Activated naive CD8-positive, alpha-beta T cell treated with anti-CD3 and anti-CD28 coated beads, Interleukin-2, amount 50 U/mL, for 24 hours (primary cell): ENCODE measurements around the gene NID1.

Experiments used
- ATAC-seq: fragments of 150-1000 bp; cut with Tn5 transposase; one replicate; pipeline ENCODE4 v1.10.0; 2021
- DNase-seq: peaks from one replicate; pipeline ENCODE4 v3.0.0; 2021
- H3K27ac Mint-ChIP-seq: one replicate; pipeline ENCODE4 v1.8.0; 2021; ENCODE audit warnings: mild to moderate bottlenecking, mixed read lengths
- H3K27me3 Mint-ChIP-seq: one replicate; pipeline ENCODE4 v1.8.0; 2021; ENCODE audit warnings: mixed read lengths
- H3K36me3 Mint-ChIP-seq: one replicate; pipeline ENCODE4 v1.8.0; 2021; ENCODE audit warnings: low read depth, mixed read lengths
- H3K4me1 Mint-ChIP-seq: one replicate; pipeline ENCODE4 v1.8.0; 2021; ENCODE audit warnings: mixed read lengths
- H3K4me3 Mint-ChIP-seq: one replicate; pipeline ENCODE4 v1.8.0; 2021; ENCODE audit warnings: mild to moderate bottlenecking, moderate library complexity, mixed read lengths
- H3K9me3 Mint-ChIP-seq: one replicate; pipeline ENCODE4 v1.8.0; 2021; ENCODE audit warnings: mixed read lengths

Gene NID1

DNA sequence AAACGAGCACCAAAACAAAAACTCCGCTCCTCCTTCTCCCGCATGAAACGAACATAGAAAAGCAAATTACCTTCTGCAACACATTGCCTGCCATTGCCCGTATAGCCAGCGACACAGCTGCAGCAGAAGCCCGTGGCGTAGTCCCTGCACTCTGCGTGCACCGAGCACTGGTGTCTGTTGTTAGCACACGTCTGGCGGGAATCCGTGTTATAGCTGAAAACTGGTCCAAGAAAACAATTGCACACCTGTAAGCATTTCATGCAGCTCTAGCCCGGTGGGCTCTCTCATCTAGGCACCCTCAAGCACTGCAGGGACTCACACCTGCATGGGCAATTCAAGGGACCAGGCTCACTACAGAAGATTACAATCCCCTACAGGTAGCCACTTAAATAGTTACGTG, 26.9 kb downstream of the NID1 start:
- no peak for ATAC-seq
- Mint-ChIP-seq H3K36me3 (no peaks in the 10 kb centered on the region), H3K27me3 (peaks cover 12% of the 10 kb centered on the region), H3K27ac (no peak overlapping the region), H3K4me1 (no peaks in the 10 kb centered on the region), H3K4me3 (no peak overlapping the region), H3K9me3 (peaks cover 4% of the 10 kb centered on the region)
- no peak for DNase-seq

DNA sequence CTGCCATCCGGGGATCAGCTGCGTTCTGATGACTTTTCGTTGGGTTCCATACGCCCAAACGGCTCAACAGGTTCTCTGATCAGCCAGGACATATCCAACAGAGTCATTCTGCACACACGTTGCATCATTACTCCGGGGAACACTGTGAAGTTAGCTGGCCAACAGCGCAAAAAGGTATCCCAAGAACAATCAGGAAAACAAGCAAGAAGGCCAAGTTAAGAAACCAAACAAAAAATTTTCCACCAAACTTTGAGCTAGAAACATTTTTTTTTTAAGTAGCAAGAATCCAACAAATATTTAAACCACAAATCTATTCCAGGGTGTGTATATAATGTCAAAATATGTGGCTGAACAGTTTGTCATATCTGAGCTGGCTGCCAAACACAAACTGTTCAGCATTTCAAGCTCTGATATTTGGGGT, 29.2 kb downstream of the NID1 start:
- peaks cover 12% of the 10 kb centered on the region for H3K27me3 Mint-ChIP-seq
- ATAC-seq = no peak
- H3K36me3 Mint-ChIP-seq = no peaks in the 10 kb centered on the region
- H3K4me1 Mint-ChIP-seq = no peaks in the 10 kb centered on the region
- H3K4me3 Mint-ChIP-seq = no peak overlapping the region
- peaks cover 4% of the 10 kb centered on the region for H3K9me3 Mint-ChIP-seq
- no peak for DNase-seq
- H3K27ac Mint-ChIP-seq = no peak overlapping the region

DNA sequence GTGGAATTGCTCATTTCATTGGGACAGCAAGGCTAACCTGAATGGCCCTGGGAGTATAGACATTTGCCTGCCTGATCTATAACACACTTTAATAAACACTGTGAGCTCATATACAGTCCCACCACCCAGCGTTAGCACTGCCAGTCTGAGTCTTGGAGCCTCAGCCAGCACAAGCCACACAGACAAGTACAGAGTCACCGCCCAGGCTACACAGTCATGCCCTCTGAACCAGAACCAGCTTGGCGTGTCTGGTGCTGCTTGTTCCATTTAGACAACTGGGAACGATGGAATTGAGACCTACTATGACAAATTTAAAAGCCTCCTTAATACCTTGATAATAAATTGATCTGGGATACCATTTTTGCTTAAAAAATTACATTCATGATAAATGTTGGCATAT, 31.6 kb downstream of the NID1 start:
- Mint-ChIP-seq H3K27me3 (peaks cover 2% of the 10 kb centered on the region), H3K4me3 (no peak overlapping the region), H3K27ac (no peak overlapping the region), H3K9me3 (peaks cover 4% of the 10 kb centered on the region), H3K36me3 (no peaks in the 10 kb centered on the region), H3K4me1 (no peaks in the 10 kb centered on the region)
- ATAC-seq = no peak
- no peak for DNase-seq

DNA sequence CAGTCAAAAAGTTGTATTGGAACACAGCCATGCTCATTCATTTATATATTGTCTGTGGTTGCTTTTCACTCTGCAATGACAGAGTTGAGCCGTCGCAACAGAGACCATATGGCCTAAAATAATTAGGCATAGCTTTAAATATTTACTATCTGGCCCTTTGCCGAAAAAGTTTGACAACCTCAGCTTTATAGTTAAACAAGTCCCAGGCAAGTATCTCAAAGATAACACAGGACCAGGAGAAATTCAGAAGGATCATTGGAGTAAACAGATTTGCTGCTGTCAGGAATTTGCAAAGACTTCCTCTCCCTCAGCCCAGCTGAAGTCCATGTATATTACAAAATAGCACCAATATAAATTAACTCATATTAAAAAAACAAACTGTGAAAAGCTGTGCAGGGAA, 34.4 kb downstream of the NID1 start:
- DNase-seq = no peak
- peaks cover 12% of the 10 kb centered on the region for H3K4me1 Mint-ChIP-seq

DNA sequence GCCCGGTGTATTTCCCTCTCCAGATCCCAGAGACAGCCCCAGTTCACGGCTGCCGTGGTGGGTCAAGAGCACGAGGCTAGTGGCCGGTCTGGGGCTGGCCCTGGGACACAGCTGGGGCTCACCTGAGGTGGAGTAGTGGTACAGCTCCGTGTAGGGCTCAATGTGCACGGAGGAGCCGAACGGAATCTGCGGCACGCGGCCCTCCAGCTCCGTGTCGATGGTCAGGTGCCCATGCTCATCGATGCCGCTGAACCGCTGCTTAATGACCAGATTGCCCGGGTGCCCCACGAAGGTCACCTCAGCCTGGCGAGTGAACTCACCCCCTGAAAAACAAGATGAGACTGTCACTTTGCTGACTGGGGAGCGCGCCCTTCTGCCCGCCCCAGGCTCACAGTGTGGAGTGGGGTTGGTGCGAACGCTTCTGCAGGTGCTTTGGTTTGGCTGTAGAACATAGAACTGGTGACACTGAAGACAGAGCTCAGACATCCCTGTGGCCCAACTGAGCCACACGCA, 35.4 kb downstream of the NID1 start:
- Mint-ChIP-seq H3K27ac (no peak overlapping the region), H3K4me1 (peaks cover 12% of the 10 kb centered on the region), H3K9me3 (no peaks in the 10 kb centered on the region), H3K4me3 (no peak overlapping the region), H3K36me3 (no peaks in the 10 kb centered on the region), H3K27me3 (no peaks in the 10 kb centered on the region)
- no peak for ATAC-seq
- no peak for DNase-seq

More for the DNA sequence above, 34.4 kb downstream of the NID1 start:
- no peak for ATAC-seq
- Mint-ChIP-seq H3K9me3 (peaks cover 4% of the 10 kb centered on the region), H3K36me3 (no peaks in the 10 kb centered on the region), H3K27ac (no peak overlapping the region), H3K27me3 (no peaks in the 10 kb centered on the region), H3K4me3 (no peak overlapping the region)

DNA sequence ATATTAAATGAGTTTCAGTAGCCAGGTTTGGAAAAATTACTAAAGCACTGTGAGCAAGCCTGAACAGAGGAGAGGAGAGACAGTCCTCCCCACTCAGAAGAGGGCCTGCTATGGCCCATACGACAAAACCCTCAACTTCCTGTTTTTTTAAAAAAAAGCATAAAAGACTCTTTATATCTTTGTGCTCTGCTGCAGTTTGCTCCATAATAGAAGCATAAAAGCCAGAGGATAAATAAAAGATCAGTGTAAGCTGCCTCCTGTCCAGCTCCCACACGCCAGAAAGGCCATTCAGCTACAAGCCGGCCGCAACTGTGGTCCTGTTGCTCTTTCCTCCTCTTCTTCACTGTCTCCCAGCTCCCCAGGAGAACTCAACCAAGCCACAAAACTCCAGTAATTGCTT, 37.8 kb downstream of the NID1 start:
- no peak for ATAC-seq
- no peak overlapping the region for H3K4me3 Mint-ChIP-seq
- no peak for DNase-seq
- H3K9me3 Mint-ChIP-seq = no peaks in the 10 kb centered on the region
- H3K4me1 Mint-ChIP-seq = peaks cover 12% of the 10 kb centered on the region
- no peak overlapping the region for H3K27ac Mint-ChIP-seq
- H3K36me3 Mint-ChIP-seq = no peaks in the 10 kb centered on the region
- H3K27me3 Mint-ChIP-seq = no peaks in the 10 kb centered on the region

DNA sequence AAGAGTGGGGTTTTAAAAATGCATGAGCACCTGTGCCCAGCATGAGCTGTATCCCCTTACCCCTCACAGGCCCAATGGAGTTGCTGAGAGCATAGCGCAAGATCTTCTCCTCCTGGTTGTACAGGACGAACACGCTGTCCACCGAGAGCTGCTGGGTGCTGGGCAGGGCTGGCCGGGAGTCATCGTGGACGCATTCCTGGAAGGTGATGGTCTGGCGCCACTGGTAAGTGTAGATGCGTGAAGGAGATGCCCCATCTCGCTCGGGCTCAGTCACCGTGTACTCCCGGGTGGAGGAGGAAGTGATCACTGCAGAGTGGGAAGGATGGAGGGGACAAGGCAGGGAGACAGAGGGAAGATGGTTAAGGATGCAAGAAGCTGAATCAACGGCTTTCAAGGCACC, 39.1 kb downstream of the NID1 start:
- Mint-ChIP-seq H3K4me1 (peaks cover 12% of the 10 kb centered on the region), H3K4me3 (no peak overlapping the region), H3K36me3 (no peaks in the 10 kb centered on the region), H3K27me3 (no peaks in the 10 kb centered on the region), H3K9me3 (no peaks in the 10 kb centered on the region), H3K27ac (no peak overlapping the region)
- no peak for ATAC-seq
- DNase-seq = no peak

DNA sequence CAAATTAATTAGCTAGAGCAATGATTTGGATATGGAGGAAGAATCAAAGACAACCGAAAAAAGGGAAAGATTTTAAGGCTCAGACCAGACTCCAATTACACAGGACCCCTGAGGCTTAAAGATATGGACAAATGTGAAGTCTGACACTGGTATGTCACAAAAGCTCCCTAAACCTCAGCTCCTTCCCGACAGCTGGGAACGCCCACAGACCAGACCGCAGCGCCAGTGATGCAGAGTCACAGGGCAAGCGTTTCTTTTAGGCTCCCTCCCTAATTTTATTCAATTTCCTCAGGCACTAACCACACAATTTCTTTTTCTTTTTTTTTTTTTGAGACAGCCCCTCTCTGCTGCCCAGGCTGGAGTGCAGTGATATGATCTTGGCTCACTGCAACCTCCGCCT, 40.2 kb downstream of the NID1 start:
- Mint-ChIP-seq H3K27me3 (no peaks in the 10 kb centered on the region), H3K27ac (no peak overlapping the region)
- no peak for DNase-seq

DNA sequence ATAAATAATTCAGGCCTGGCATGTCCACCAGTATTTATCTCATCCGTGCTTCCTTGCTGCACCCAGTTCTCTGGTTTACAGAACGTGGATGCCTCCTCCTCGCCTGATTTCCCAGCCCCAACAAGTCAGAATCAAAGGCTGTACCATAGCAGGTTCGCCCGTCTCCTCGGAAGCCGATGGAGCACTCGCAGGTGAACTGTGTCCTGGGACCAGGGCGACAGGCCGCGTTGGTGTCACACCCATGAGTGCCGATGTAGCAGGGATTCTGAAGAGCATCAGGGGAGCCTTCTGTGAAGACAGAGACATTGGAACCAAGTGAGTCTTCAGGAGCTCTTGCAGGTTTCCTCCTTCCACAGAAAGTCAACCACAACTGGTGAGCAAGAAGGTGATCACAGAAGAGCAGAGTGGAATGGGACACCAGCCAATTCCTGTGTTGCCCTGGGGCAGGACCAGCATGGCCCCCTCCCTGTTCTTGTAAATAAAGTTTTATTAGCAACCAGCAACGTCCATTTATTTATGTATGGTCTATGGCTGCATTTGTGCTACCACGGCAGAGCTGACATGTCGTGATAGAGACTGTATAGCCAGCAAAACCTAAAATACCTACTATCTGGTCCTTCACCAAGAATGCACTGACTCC, 40.8 kb downstream of the NID1 start:
- Mint-ChIP-seq H3K36me3 (no peaks in the 10 kb centered on the region), H3K4me1 (peaks cover 12% of the 10 kb centered on the region), H3K4me3 (no peak overlapping the region), H3K27me3 (no peaks in the 10 kb centered on the region), H3K9me3 (no peaks in the 10 kb centered on the region), H3K27ac (no peak overlapping the region)
- DNase-seq (no peak), ATAC-seq (no peak)

More for the DNA sequence above, 40.2 kb downstream of the NID1 start:
- Mint-ChIP-seq H3K9me3 (no peaks in the 10 kb centered on the region), H3K4me1 (peaks cover 12% of the 10 kb centered on the region), H3K36me3 (no peaks in the 10 kb centered on the region), H3K4me3 (no peak overlapping the region)
- no peak for ATAC-seq

DNA sequence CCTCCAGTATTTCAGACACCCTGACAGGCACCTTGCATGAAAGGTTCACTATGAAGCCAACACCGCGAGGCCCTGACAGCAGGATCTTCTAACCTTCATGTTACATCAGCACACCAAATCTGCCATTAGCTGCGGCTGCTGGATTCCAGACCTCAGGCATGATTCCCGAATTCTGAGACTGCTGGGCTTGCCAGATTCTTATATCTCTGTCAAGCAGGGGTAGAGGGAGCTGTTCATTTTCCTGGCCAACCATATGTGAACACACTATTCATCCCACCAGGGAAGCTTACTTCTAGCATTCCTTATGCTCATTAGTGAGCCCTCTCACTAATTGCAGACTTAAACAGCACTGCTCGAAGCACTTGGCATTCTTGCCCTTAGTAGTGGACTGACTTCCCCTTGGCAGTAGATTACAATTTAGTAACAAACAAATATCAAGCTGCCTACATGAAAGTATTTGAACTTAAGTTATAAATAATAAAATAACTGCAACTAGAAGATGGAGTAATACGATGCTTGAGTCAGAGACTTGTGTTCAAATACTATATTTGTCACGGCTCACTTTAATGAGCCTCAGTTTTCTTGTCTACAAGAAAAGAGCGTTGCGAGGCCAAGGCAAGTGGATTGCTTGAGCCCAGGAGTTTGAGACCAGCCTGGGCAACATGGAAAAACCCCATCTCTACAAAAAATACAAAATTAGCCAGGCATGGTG, 43.3 kb downstream of the NID1 start:
- H3K27ac Mint-ChIP-seq = no peak overlapping the region
- no peak for ATAC-seq
- H3K36me3 Mint-ChIP-seq = no peaks in the 10 kb centered on the region
- no peak for DNase-seq
- no peak overlapping the region for H3K4me3 Mint-ChIP-seq
- H3K4me1 Mint-ChIP-seq = peaks cover 5% of the 10 kb centered on the region
- no peaks in the 10 kb centered on the region for H3K27me3 Mint-ChIP-seq
- H3K9me3 Mint-ChIP-seq = no peaks in the 10 kb centered on the region

DNA sequence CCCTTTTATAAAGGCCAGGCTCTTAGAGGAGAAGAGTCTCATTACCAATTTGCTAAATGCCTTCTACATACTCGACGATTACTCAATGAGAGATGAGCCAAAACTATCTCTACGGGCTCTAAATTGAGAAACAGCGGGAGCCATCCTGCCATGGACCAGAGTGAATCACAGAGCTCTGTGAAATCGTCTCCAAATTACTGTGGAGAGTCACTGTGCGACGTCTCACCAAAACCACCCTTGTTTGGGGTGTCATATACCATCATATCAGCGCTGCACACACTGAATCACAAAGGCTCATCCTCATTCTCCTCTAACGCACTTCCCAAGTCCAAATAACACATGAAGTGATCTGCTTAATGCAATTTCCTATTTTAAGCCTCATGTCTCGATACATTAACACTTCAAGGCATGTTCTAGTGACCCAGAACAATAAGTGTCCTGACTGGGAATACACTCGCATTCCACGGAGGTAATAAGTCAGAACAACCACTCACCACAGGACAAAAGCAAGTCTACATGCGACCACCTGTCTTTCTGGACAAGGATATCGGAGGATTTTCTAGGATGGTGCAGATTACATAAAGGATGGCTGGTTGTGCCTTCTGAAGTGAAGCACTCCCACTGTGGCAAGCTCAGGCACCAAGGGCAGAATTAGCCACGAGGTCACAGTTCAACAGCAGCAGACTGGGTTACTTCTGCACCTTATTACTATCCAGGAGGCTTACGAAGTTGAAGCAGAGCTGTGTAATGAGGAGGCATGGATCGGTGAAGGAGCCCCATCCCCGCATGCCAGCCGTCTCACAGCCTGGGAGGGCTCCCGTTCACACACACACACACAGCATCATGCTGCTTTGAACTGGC, 44.3 kb downstream of the NID1 start:
- no peaks in the 10 kb centered on the region for H3K9me3 Mint-ChIP-seq

DNA sequence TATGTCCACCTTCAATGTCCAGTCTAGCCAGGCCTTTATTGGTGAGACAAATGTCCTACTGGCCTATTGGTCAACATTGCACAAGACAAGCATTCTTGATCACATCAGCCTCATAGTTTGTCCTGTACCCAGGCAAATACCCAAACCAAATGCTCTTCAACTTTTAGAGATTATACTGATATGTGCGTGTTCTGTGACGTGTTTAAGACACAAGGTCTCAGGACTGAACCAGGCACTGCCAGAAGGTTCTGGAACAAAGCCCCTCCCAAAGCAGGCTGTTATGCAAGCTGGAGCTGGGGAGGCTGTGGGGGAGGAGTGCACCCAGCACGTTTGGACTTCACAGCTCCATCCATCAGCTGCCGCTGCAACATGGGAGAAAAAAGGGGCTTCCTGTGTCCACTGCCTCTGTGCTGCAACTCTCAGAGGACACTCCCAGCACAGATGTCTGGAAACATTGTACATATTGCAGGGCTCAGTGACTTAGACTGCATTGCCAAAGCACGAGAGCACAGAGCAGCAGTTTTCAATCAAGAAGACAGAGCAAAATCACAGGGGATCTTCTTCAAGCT, 45.9 kb downstream of the NID1 start:
- no peaks in the 10 kb centered on the region for H3K27me3 Mint-ChIP-seq
- H3K4me3 Mint-ChIP-seq = no peak overlapping the region
- H3K9me3 Mint-ChIP-seq = no peaks in the 10 kb centered on the region
- no peaks in the 10 kb centered on the region for H3K36me3 Mint-ChIP-seq
- H3K4me1 Mint-ChIP-seq = no peaks in the 10 kb centered on the region
- DNase-seq = no peak
- no peak overlapping the region for H3K27ac Mint-ChIP-seq
- ATAC-seq = no peak

More for the DNA sequence above, 44.3 kb downstream of the NID1 start:
- no peaks in the 10 kb centered on the region for H3K36me3 Mint-ChIP-seq
- H3K4me1 Mint-ChIP-seq = no peaks in the 10 kb centered on the region
- no peaks in the 10 kb centered on the region for H3K27me3 Mint-ChIP-seq
- DNase-seq = no peak
- H3K27ac Mint-ChIP-seq = no peak overlapping the region
- H3K4me3 Mint-ChIP-seq = no peak overlapping the region
- no peak for ATAC-seq

DNA sequence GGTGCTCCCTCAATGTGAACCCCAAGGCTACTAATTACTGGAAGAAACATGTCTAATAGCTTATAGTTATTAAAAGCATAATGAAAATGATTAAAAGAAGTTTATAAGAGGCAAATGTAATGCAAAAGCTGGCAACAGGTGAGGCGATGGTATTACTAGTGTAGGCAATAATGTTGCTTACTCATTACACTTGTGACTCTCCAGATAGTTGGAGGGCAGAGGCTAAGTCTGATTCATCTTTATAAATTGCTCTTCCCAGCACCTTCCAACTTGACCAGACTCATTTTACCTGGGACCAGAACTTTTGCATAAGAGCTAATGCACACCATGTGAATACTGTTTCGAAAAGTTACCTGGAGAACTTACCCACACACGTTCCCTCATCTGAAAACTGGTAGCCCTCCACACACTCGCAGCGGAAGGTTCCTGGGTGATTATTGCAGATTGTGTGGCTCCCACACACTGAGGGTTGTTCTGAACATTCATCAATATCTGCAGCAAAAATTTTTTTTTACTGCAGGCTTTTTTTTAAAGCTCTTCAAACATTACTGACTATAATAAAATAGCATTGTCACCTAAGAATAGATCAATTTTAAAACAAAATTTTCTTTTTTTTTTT, 48.0 kb downstream of the NID1 start:
- H3K27me3 Mint-ChIP-seq = no peaks in the 10 kb centered on the region
- no peaks in the 10 kb centered on the region for H3K9me3 Mint-ChIP-seq
- no peaks in the 10 kb centered on the region for H3K36me3 Mint-ChIP-seq
- no peaks in the 10 kb centered on the region for H3K4me1 Mint-ChIP-seq
- DNase-seq = no peak
- H3K4me3 Mint-ChIP-seq = no peak overlapping the region
- H3K27ac Mint-ChIP-seq = no peak overlapping the region
- ATAC-seq = no peak

DNA sequence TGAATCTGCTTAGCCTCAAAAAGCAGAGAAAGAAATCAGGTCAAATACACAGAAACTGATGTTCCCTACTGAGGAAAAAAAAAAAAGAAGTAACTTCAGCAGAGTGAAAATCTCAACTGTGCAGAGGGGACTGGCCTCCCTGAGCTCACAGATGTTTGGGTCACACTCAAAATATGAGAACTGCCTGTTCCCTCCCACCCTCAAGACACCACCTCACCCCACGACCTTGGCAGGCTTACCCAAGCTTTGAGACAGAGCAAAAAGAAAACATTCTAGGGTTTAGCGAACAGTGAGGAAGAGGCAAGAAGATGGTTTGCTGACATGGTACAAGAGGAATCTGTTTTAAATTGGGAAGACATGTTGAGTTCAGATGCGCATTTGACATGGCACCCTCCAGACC, 48.8 kb downstream of the NID1 start:
- H3K36me3 Mint-ChIP-seq = no peaks in the 10 kb centered on the region
- H3K9me3 Mint-ChIP-seq = no peaks in the 10 kb centered on the region
- ATAC-seq = no peak
- no peak overlapping the region for H3K4me3 Mint-ChIP-seq
- DNase-seq = no peak
- no peaks in the 10 kb centered on the region for H3K27me3 Mint-ChIP-seq
- H3K27ac Mint-ChIP-seq = no peak overlapping the region
- H3K4me1 Mint-ChIP-seq = no peaks in the 10 kb centered on the region
